Astrocyte (in vitro differentiated cells and primary cell): Measurements from ENCODE around the gene KRTAP10-6. TPM values are rescaled to one million over a fixed set of nuclear protein-coding genes. Genes with fewer than 3 reads are reported as not detected.

ENCODE experiments used
- DNase-seq: peaks from one replicate; pipeline ENCODE4 v3.0.0-alpha.2; 2010; ENCODE audit warnings: low read depth
- FAIRE-seq: peaks from 2 replicates; lab custom pipeline; 2011; peaks lifted over from hg19 to GRCh38; lab: Jason Lieb, UNC
- H2AFZ ChIP-seq: 2 replicates; pipeline ENCODE4 v1.6.0; 2012; ENCODE audit warnings: low read depth, low read length, inconsistent platforms
- H3K27ac ChIP-seq: 2 replicates; pipeline ENCODE4 v1.5.1; 2011; ENCODE audit warnings: low read depth, low read length, inconsistent platforms
- H3K27me3 ChIP-seq: 2 replicates; pipeline ENCODE4 v1.6.0; 2011; ENCODE audit warnings: low read length, inconsistent platforms; ENCODE audit not compliant: insufficient read depth
- H3K36me3 ChIP-seq: 2 replicates; pipeline ENCODE4 v1.5.1; 2011; ENCODE audit warnings: low read length, inconsistent platforms; ENCODE audit not compliant: insufficient read depth
- H3K4me1 ChIP-seq: 2 replicates; pipeline ENCODE4 v1.5.1; 2011; ENCODE audit warnings: low read length, inconsistent platforms; ENCODE audit not compliant: insufficient read depth
- H3K4me2 ChIP-seq: 2 replicates; pipeline ENCODE4 v1.6.0; 2012; ENCODE audit warnings: low read length, inconsistent platforms
- H3K4me3 ChIP-seq: 2 replicates; pipeline ENCODE4 v1.5.1; 2011; ENCODE audit warnings: low read depth, mild to moderate bottlenecking, low read length, inconsistent platforms; ENCODE audit not compliant: insufficient read depth
- H3K79me2 ChIP-seq: 2 replicates; pipeline ENCODE4 v1.6.0; 2012; ENCODE audit warnings: mild to moderate bottlenecking, low read length, inconsistent platforms; ENCODE audit not compliant: insufficient read depth
- H3K9ac ChIP-seq: 2 replicates; pipeline ENCODE4 v1.6.0; 2012; ENCODE audit warnings: mild to moderate bottlenecking, low read length, inconsistent platforms
- H3K9me3 ChIP-seq: 2 replicates; pipeline ENCODE4 v1.5.1; 2012; ENCODE audit warnings: low read depth, mild to moderate bottlenecking, low read length, inconsistent platforms; ENCODE audit not compliant: insufficient read depth
- H4K20me1 ChIP-seq: 2 replicates; pipeline ENCODE4 v1.6.0; 2012; ENCODE audit warnings: low read length, inconsistent platforms; ENCODE audit not compliant: insufficient read depth
- H3K27ac Mint-ChIP-seq: one replicate; pipeline ENCODE4 v1.8.0; 2021; ENCODE audit warnings: mild to moderate bottlenecking, mixed read lengths; ENCODE audit not compliant: unreplicated experiment
- H3K27me3 Mint-ChIP-seq: one replicate; pipeline ENCODE4 v1.8.0; 2021; ENCODE audit warnings: low read depth, mixed read lengths; ENCODE audit not compliant: unreplicated experiment
- H3K36me3 Mint-ChIP-seq: one replicate; pipeline ENCODE4 v1.8.0; 2021; ENCODE audit warnings: low read depth, mixed read lengths; ENCODE audit not compliant: unreplicated experiment
- H3K4me1 Mint-ChIP-seq: one replicate; pipeline ENCODE4 v1.8.0; 2021; ENCODE audit warnings: low read depth, mixed read lengths; ENCODE audit not compliant: unreplicated experiment
- H3K4me3 Mint-ChIP-seq: one replicate; pipeline ENCODE4 v1.8.0; 2021; ENCODE audit warnings: mild to moderate bottlenecking, moderate library complexity, mixed read lengths; ENCODE audit not compliant: unreplicated experiment
- H3K9me3 Mint-ChIP-seq: one replicate; pipeline ENCODE4 v1.8.0; 2021; ENCODE audit warnings: mild to moderate bottlenecking, mixed read lengths; ENCODE audit not compliant: unreplicated experiment
- EZH2 ChIP-seq: IDR thresholded peaks from 2 replicates; pipeline ENCODE4 v1.6.1; 2012; ENCODE audit warnings: mild to moderate bottlenecking, low read length, inconsistent platforms; ENCODE audit not compliant: insufficient read depth
- total RNA-seq: library from RNA; stranded (reverse); gene quantifications from 2 replicates; pipeline ENCODE4 v1.2.1, GENCODE V29; 2021
- TF ChIP-seq, protein P1 (sequence below): IDR thresholded peaks from 2 replicates; pipeline ENCODE4 v1.5.1; 2011; ENCODE audit warnings: low read depth, mild to moderate bottlenecking, inconsistent platforms, low read length, moderate library complexity; ENCODE audit not compliant: insufficient read depth

The KRTAP10-6 gene
- total RNA-seq, 1 donor from 2014 or later: not detected

DNA sequence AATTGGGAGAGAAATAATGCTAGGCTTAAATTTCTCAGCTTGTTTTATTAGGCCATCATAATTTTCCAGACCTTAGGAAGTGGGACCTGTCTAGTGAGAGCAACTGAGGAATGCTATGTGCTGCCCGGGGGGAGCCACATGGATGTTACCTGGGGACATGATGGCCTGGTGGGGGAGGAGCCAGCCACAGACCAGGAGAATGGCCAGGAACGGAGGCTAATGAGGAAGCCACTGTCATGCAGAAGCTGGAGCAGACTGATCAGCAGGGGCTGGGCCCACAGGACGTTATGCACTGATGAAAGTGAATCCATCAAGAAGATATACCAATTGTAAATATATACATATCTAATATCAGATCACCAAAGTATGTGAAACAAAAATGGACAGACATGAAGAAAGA, 47.7 kb downstream of the KRTAP10-6 start:
- no peak overlapping the region for H3K4me2 ChIP-seq
- no peak overlapping the region for H3K9ac ChIP-seq
- H3K4me3 Mint-ChIP-seq: no peak overlapping the region
- no peak for DNase-seq
- no peaks in the 10 kb centered on the region for H3K36me3 ChIP-seq
- peaks cover 7% of the 10 kb centered on the region for H3K4me1 Mint-ChIP-seq
- no peaks in the 10 kb centered on the region for H3K79me2 ChIP-seq
- peaks cover under 1% of the 10 kb centered on the region for H3K27me3 Mint-ChIP-seq
- peaks cover 21% of the 10 kb centered on the region for H3K9me3 Mint-ChIP-seq
- FAIRE-seq: no peak
- no peaks in the 10 kb centered on the region for H4K20me1 ChIP-seq
- peaks cover 1% of the 10 kb centered on the region for H3K36me3 Mint-ChIP-seq
- H3K4me1 ChIP-seq: no peaks in the 10 kb centered on the region
- H3K27ac Mint-ChIP-seq: no peak overlapping the region
- TF ChIP-seq, protein P1, sequence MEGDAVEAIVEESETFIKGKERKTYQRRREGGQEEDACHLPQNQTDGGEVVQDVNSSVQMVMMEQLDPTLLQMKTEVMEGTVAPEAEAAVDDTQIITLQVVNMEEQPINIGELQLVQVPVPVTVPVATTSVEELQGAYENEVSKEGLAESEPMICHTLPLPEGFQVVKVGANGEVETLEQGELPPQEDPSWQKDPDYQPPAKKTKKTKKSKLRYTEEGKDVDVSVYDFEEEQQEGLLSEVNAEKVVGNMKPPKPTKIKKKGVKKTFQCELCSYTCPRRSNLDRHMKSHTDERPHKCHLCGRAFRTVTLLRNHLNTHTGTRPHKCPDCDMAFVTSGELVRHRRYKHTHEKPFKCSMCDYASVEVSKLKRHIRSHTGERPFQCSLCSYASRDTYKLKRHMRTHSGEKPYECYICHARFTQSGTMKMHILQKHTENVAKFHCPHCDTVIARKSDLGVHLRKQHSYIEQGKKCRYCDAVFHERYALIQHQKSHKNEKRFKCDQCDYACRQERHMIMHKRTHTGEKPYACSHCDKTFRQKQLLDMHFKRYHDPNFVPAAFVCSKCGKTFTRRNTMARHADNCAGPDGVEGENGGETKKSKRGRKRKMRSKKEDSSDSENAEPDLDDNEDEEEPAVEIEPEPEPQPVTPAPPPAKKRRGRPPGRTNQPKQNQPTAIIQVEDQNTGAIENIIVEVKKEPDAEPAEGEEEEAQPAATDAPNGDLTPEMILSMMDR: no peak
- no peak for TF ChIP-seq EZH2
- H2AFZ ChIP-seq: no peak overlapping the region
- no peak overlapping the region for H3K27ac ChIP-seq
- H3K4me3 ChIP-seq: no peak overlapping the region
- H3K9me3 ChIP-seq: no peaks in the 10 kb centered on the region
- H3K27me3 ChIP-seq: no peaks in the 10 kb centered on the region

DNA sequence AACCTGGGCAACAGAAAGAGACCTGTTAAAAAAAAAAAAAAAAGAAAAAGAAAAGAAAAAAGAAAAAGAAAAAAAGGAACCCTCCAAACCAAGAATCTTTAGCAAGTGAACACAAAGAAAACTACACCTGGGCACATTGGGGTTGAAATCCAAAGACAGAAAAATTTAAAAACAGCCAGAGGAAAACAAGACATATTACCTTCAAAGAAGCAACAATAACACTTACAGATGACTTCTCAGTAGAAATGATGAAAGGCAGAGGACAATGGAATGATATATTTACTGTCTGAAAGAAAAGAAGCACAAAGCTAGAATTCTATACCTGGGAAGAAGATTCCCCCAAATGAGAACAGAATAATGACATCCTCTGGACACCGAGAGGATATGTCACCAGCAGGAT, 49.6 kb downstream of the KRTAP10-6 start:
- peaks cover 4% of the 10 kb centered on the region for H3K27me3 Mint-ChIP-seq
- no peaks in the 10 kb centered on the region for H3K9me3 ChIP-seq
- no peaks in the 10 kb centered on the region for H3K36me3 ChIP-seq
- FAIRE-seq: no peak
- no peaks in the 10 kb centered on the region for H4K20me1 ChIP-seq
- H3K27me3 ChIP-seq: no peaks in the 10 kb centered on the region
- H3K9me3 Mint-ChIP-seq: peaks cover 15% of the 10 kb centered on the region
- no peak overlapping the region for H3K4me3 Mint-ChIP-seq
- H3K4me2 ChIP-seq: no peak overlapping the region
- H3K79me2 ChIP-seq: no peaks in the 10 kb centered on the region
- H3K9ac ChIP-seq: no peak overlapping the region
- H3K27ac Mint-ChIP-seq: no peak overlapping the region
- TF ChIP-seq EZH2: no peak
- TF ChIP-seq, protein P1: no peak
- no peaks in the 10 kb centered on the region for H3K4me1 Mint-ChIP-seq
- H3K27ac ChIP-seq: no peak overlapping the region
- H3K4me3 ChIP-seq: no peak overlapping the region
- H2AFZ ChIP-seq: no peak overlapping the region
- no peaks in the 10 kb centered on the region for H3K36me3 Mint-ChIP-seq
- no peak for DNase-seq
- no peaks in the 10 kb centered on the region for H3K4me1 ChIP-seq

Other genes starting within 250 kb of the KRTAP10-6 start
- gene TRPM2, start 238.9 kb downstream of the KRTAP10-6 start, total RNA-seq: 0.48 and 0.79 TPM in 2 replicates
- gene LRRC3, start 137.0 kb downstream of the KRTAP10-6 start, total RNA-seq: 5.2 and 5.6 TPM in 2 replicates
- not detected in 2 replicates for gene KRTAP10-1, start 52.3 kb downstream of the KRTAP10-6 start, total RNA-seq
- gene KRTAP10-2, start 41.0 kb downstream of the KRTAP10-6 start, total RNA-seq: not detected in 2 replicates
- gene KRTAP10-3, start 33.7 kb downstream of the KRTAP10-6 start, total RNA-seq: not detected in 2 replicates
- not detected in 2 replicates for gene KRTAP10-4, start 18.8 kb downstream of the KRTAP10-6 start, total RNA-seq
- not detected in 2 replicates for gene KRTAP10-5, start 11.9 kb downstream of the KRTAP10-6 start, total RNA-seq
- gene KRTAP10-7, start 8.1 kb upstream of the KRTAP10-6 start, total RNA-seq: not detected in 2 replicates
- not detected in 2 replicates for gene KRTAP10-8, start 19.6 kb upstream of the KRTAP10-6 start, total RNA-seq
- not detected in 2 replicates for gene KRTAP10-9, start 34.6 kb upstream of the KRTAP10-6 start, total RNA-seq
- not detected in 2 replicates for gene KRTAP10-10, start 44.9 kb upstream of the KRTAP10-6 start, total RNA-seq
- gene KRTAP10-11, start 53.9 kb upstream of the KRTAP10-6 start, total RNA-seq: not detected in 2 replicates
- not detected in 2 replicates for gene KRTAP12-4, start 62.2 kb upstream of the KRTAP10-6 start, total RNA-seq
- not detected in 2 replicates for gene KRTAP12-3, start 65.4 kb upstream of the KRTAP10-6 start, total RNA-seq
- gene KRTAP12-2, start 74.4 kb upstream of the KRTAP10-6 start, total RNA-seq: not detected in 2 replicates
- gene KRTAP12-1, start 89.7 kb upstream of the KRTAP10-6 start, total RNA-seq: not detected in 2 replicates
- gene KRTAP10-12, start 104.7 kb upstream of the KRTAP10-6 start, total RNA-seq: not detected in 2 replicates
- not detected in 2 replicates for gene TSPEAR, start 119.1 kb upstream of the KRTAP10-6 start, total RNA-seq
- gene UBE2G2, start 209.3 kb upstream of the KRTAP10-6 start, total RNA-seq: 63.8 and 74.5 TPM in 2 replicates
- gene SUMO3, start 225.6 kb upstream of the KRTAP10-6 start, total RNA-seq: 72.7 and 83.5 TPM in 2 replicates